HL-60 (cell line): ENCODE measurements around the gene NQO2.

Experiments
- DNase-seq, 2 experiments: peaks; one replicate each; pipeline ENCODE4 v3.0.0-alpha.2; 2010 to 2020; ENCODE audit warnings: low read depth in 1 of 2, low spot score in 1 of 2
- H3K27ac ChIP-seq: fragments of 250-450 bp; sonication (Bioruptor Pico); replicated peaks from 2 replicates; pipeline ENCODE4 v1.5.1; 2020; ENCODE audit warnings: mild to moderate bottlenecking, moderate library complexity
- H3K27me3 ChIP-seq: fragments of 250-450 bp; sonication (Bioruptor Pico); 2 replicates; pipeline ENCODE4 v1.5.1; 2021; ENCODE audit warnings: mild to moderate bottlenecking, moderate library complexity; ENCODE audit not compliant: insufficient read depth, poor library complexity, severe bottlenecking
- H3K4me3 ChIP-seq: replicated peaks from 2 replicates; pipeline ENCODE4 v1.5.1; 2011; ENCODE audit warnings: mild to moderate bottlenecking, control low read depth, low read length; ENCODE audit not compliant: insufficient read depth
- GABPA ChIP-seq: IDR thresholded peaks from 2 replicates; pipeline ENCODE4 v1.6.1; 2012; ENCODE audit warnings: low read depth
- POLR2AphosphoS5 ChIP-seq: IDR thresholded peaks from 2 replicates; pipeline ENCODE4 v1.6.1; 2012; ENCODE audit warnings: low read depth
- SPI1 ChIP-seq: IDR thresholded peaks from 2 replicates; pipeline ENCODE4 v1.6.1; 2012; ENCODE audit warnings: low read depth, mild to moderate bottlenecking, borderline replicate concordance
- TF ChIP-seq, protein P1 (sequence below): IDR thresholded peaks from 2 replicates; pipeline ENCODE4 v1.6.1; 2012; ENCODE audit warnings: low read depth; ENCODE audit not compliant: insufficient replicate concordance
- TF ChIP-seq, protein P2 (sequence below): IDR thresholded peaks from one replicate; pipeline ENCODE4 v1.5.1; 2011; ENCODE audit warnings: low read length, control low read depth, inconsistent platforms; ENCODE audit not compliant: insufficient read depth

The NQO2 gene

DNA sequence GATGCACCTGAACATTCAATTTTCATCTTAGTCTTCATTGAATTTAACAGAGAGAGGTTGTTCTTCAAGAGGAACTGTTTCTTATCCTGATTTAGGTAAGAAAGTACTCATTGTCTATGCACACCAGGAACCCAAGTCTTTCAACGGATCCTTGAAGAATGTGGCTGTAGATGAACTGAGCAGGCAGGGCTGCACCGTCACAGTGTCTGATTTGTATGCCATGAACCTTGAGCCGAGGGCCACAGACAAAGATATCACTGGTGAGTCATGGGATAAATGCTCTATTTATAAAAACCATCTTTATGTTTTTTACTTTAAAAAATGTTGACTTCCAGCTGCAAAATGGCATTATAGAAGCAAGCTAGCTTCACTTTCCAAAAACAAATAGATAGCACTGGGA, 10.2 kb downstream of the NQO2 start:
- Histone ChIP-seq H3K27me3 (no peaks in the 10 kb centered on the region), H3K27ac (no peak overlapping the region), H3K4me3 (no peak overlapping the region)
- TF ChIP-seq POLR2AphosphoS5 (no peak), SPI1 (no peak), GABPA (no peak)
- TF ChIP-seq, protein P1, sequence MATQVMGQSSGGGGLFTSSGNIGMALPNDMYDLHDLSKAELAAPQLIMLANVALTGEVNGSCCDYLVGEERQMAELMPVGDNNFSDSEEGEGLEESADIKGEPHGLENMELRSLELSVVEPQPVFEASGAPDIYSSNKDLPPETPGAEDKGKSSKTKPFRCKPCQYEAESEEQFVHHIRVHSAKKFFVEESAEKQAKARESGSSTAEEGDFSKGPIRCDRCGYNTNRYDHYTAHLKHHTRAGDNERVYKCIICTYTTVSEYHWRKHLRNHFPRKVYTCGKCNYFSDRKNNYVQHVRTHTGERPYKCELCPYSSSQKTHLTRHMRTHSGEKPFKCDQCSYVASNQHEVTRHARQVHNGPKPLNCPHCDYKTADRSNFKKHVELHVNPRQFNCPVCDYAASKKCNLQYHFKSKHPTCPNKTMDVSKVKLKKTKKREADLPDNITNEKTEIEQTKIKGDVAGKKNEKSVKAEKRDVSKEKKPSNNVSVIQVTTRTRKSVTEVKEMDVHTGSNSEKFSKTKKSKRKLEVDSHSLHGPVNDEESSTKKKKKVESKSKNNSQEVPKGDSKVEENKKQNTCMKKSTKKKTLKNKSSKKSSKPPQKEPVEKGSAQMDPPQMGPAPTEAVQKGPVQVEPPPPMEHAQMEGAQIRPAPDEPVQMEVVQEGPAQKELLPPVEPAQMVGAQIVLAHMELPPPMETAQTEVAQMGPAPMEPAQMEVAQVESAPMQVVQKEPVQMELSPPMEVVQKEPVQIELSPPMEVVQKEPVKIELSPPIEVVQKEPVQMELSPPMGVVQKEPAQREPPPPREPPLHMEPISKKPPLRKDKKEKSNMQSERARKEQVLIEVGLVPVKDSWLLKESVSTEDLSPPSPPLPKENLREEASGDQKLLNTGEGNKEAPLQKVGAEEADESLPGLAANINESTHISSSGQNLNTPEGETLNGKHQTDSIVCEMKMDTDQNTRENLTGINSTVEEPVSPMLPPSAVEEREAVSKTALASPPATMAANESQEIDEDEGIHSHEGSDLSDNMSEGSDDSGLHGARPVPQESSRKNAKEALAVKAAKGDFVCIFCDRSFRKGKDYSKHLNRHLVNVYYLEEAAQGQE, result no peak
- TF ChIP-seq, protein P2, sequence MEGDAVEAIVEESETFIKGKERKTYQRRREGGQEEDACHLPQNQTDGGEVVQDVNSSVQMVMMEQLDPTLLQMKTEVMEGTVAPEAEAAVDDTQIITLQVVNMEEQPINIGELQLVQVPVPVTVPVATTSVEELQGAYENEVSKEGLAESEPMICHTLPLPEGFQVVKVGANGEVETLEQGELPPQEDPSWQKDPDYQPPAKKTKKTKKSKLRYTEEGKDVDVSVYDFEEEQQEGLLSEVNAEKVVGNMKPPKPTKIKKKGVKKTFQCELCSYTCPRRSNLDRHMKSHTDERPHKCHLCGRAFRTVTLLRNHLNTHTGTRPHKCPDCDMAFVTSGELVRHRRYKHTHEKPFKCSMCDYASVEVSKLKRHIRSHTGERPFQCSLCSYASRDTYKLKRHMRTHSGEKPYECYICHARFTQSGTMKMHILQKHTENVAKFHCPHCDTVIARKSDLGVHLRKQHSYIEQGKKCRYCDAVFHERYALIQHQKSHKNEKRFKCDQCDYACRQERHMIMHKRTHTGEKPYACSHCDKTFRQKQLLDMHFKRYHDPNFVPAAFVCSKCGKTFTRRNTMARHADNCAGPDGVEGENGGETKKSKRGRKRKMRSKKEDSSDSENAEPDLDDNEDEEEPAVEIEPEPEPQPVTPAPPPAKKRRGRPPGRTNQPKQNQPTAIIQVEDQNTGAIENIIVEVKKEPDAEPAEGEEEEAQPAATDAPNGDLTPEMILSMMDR, result no peak
- DNase-seq, result no peak

DNA sequence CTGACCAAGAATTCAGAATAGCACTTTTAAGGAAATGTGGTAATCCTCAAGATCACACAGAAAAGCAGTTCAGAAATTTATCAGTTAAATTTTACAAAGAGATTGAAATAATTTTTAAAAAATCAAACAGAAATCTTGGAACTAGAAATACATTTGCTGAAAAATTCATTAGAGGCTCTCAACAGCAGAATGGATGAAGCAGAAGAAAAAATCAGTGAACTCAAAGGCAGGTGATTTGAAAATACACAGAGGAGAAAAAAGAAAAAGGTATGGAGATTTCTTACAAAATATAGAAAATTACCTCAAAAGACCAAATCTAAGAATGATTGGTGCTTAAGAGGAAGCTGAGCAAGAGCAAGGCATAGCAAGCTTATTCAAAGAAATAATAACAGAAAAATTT, 11.5 kb downstream of the NQO2 start:
- DNase-seq, result no peak
- TF ChIP-seq, protein P2, result no peak
- TF ChIP-seq, protein P1, result no peak
- TF ChIP-seq SPI1 (no peak), POLR2AphosphoS5 (no peak), GABPA (no peak)
- Histone ChIP-seq H3K4me3 (no peak overlapping the region), H3K27ac (peak overlapping the region; percentile 70), H3K27me3 (no peaks in the 10 kb centered on the region)

DNA sequence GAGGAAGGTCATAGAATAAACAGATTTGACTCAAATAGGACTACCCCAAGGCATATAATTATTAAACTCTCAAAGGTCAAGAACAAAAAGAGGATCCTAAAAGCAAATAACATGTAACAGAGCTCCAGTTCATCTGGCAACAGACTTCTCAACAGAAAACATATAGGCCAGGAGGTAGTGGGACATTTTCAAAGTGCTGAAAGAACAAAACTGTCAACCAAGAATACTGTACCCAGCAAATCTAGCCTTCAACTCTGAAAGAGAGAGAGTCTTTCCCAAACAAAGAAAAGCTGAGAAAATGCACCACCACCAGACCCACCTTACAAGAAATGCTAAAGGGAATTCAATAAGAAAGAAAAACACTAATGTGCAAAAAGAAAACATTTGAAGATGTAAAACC, 11.9 kb downstream of the NQO2 start:
- TF ChIP-seq, protein P1, result no peak
- no peak for TF ChIP-seq POLR2AphosphoS5
- TF ChIP-seq, protein P2, result no peak
- TF ChIP-seq SPI1, result no peak
- TF ChIP-seq GABPA, result no peak
- H3K27me3 ChIP-seq, result no peaks in the 10 kb centered on the region
- DNase-seq, result no peak
- H3K27ac ChIP-seq, result peak overlapping the region; percentile 70
- no peak overlapping the region for H3K4me3 ChIP-seq
